Mesothelial cell of epicardium (in vitro differentiated cells): ENCODE measurements around the gene CA14. TPM values are rescaled to one million over a fixed set of nuclear protein-coding genes. Genes with fewer than 3 reads are reported as not detected.
"Not testable (repeated sequence)": the region's sequence is repeated elsewhere in the genome, so short reads cannot be mapped to it uniquely, and the experiment has no call there.

Experiments used
- DNase-seq, 2 experiments: peaks; one replicate each; pipeline ENCODE4 v3.0.0; 2021; ENCODE audit warnings: low spot score in 2 of 2; ENCODE audit not compliant: unreplicated experiment in 2 of 2
- H3K27ac Mint-ChIP-seq: 2 replicates; pipeline ENCODE4 v1.8.0; 2021; ENCODE audit warnings: mixed read lengths
- H3K27me3 Mint-ChIP-seq: 2 replicates; pipeline ENCODE4 v1.8.0; 2021; ENCODE audit warnings: low read depth, mixed read lengths
- H3K36me3 Mint-ChIP-seq: 2 replicates; pipeline ENCODE4 v1.8.0; 2021; ENCODE audit warnings: mixed read lengths
- H3K4me1 Mint-ChIP-seq: 2 replicates; pipeline ENCODE4 v1.8.0; 2021; ENCODE audit warnings: mixed read lengths
- H3K4me3 Mint-ChIP-seq: 2 replicates; pipeline ENCODE4 v1.8.0; 2021; ENCODE audit warnings: mild to moderate bottlenecking, moderate library complexity, mixed read lengths
- H3K9me3 Mint-ChIP-seq: 2 replicates; pipeline ENCODE4 v1.8.0; 2021; ENCODE audit warnings: mixed read lengths
- CTCF ChIP-seq: fragments of 200-600 bp; sonication (generic); IDR thresholded peaks from one replicate; pipeline ENCODE4 v1.5.0; 2021; ENCODE audit warnings: antibody characterized with exemption; ENCODE audit not compliant: unreplicated experiment
- total RNA-seq: library from RNA; stranded (reverse); gene quantifications from 3 replicates; pipeline ENCODE4 v1.2.1, GENCODE V29; 2021

CA14 gene
- total RNA-seq, 1 donor from 2014 or later: 5.0 TPM

- no peak for TF ChIP-seq CTCF
- no peaks in the 10 kb centered on the region for H3K9me3 Mint-ChIP-seq
- H3K4me3 Mint-ChIP-seq: no peak overlapping the region
- H3K27ac Mint-ChIP-seq: no peak overlapping the region
- DNase-seq: no peak
- H3K36me3 Mint-ChIP-seq: peaks cover 37% of the 10 kb centered on the region
- H3K4me1 Mint-ChIP-seq: no peaks in the 10 kb centered on the region
- H3K27me3 Mint-ChIP-seq: no peaks in the 10 kb centered on the region
Measured at GRCh38 chr1:150226486-150226885, 31.1 kb upstream of the CA14 start.

- no peaks in the 10 kb centered on the region for H3K27me3 Mint-ChIP-seq
- no peak for DNase-seq
- H3K36me3 Mint-ChIP-seq: peaks cover 37% of the 10 kb centered on the region
- no peak for TF ChIP-seq CTCF
- H3K4me1 Mint-ChIP-seq: no peaks in the 10 kb centered on the region
- no peaks in the 10 kb centered on the region for H3K9me3 Mint-ChIP-seq
- no peak overlapping the region for H3K4me3 Mint-ChIP-seq
- H3K27ac Mint-ChIP-seq: no peak overlapping the region
Measured at GRCh38 chr1:150227228-150227627, 30.3 kb upstream of the CA14 start.

GRCh38 chr1:150228246-150228645 lies 29.3 kb upstream of the CA14 start:
- H3K27ac Mint-ChIP-seq, H3K4me3 Mint-ChIP-seq, H3K27me3 Mint-ChIP-seq, DNase-seq, H3K4me1 Mint-ChIP-seq, H3K9me3 Mint-ChIP-seq: not testable (repeated sequence)
- H3K36me3 Mint-ChIP-seq: peaks cover 35% of the 10 kb centered on the region

- H3K27me3 Mint-ChIP-seq, H3K36me3 Mint-ChIP-seq, H3K9me3 Mint-ChIP-seq, H3K4me3 Mint-ChIP-seq: not testable (repeated sequence)
- peak overlapping the region; percentile 98 for H3K27ac Mint-ChIP-seq
- DNase-seq: peak in 1 of 2 experiments; percentile 27
- peaks cover 15% of the 10 kb centered on the region for H3K4me1 Mint-ChIP-seq
Measured at GRCh38 chr1:150232921-150233320, 24.7 kb upstream of the CA14 start.

GRCh38 chr1:150233359-150234308 lies 23.9 kb upstream of the CA14 start:
- Mint-ChIP-seq H3K36me3 (peaks cover 4% of the 10 kb centered on the region), H3K27ac (peak overlapping the region; percentile 98), H3K9me3 (no peaks in the 10 kb centered on the region), H3K27me3 (no peaks in the 10 kb centered on the region), H3K4me3 (no peak overlapping the region), H3K4me1 (peaks cover 15% of the 10 kb centered on the region)
- peak in 1 of 2 experiments; percentile 31 for DNase-seq
- no peak for TF ChIP-seq CTCF

GRCh38 chr1:150234309-150234565 lies 23.3 kb upstream of the CA14 start:
- Mint-ChIP-seq H3K4me3 (no peak overlapping the region), H3K36me3 (no peaks in the 10 kb centered on the region), H3K9me3 (no peaks in the 10 kb centered on the region), H3K4me1 (peaks cover 15% of the 10 kb centered on the region), H3K27me3 (no peaks in the 10 kb centered on the region), H3K27ac (peak overlapping the region; percentile 98)
- TF ChIP-seq CTCF: no peak
- no peak for DNase-seq
